Endothelial cell of umbilical vein (primary cell): Measurements from ENCODE around the gene MRPL16. TPM values are rescaled to one million over a fixed set of nuclear protein-coding genes. Genes with fewer than 3 reads are reported as not detected.

Experiments used
- BruUV-seq: library from RNA; stranded (reverse); fragments of 400-500 nt; replicated peaks from 2 replicates; lab custom pipeline; 2021; lab: Mats Ljungman, UMichigan
- CTCF ChIA-PET: fragments of 300-600, 350-600 bp; sonication (Branson Sonifier 250); formaldehyde crosslinking; loops from one replicate; lab custom pipeline; 2021; ENCODE audit warnings: antibody characterized with exemption, inconsistent platforms; lab: Charles Lee
- POLR2A ChIA-PET: fragments of 300-600, 350-600 bp; sonication (Branson Sonifier 250); formaldehyde crosslinking; loops from one replicate; lab custom pipeline; 2021; ENCODE audit warnings: antibody characterized with exemption, inconsistent platforms; lab: Charles Lee
- DNase-seq: peaks from one replicate; pipeline ENCODE4 v3.0.0-alpha.2; 2011; ENCODE audit warnings: low read depth, low spot score
- FAIRE-seq: peaks from 2 replicates; lab custom pipeline; 2011; peaks lifted over from hg19 to GRCh38; lab: Jason Lieb, UNC
- H2AFZ ChIP-seq: 2 replicates; pipeline ENCODE4 v1.6.0; 2012; ENCODE audit warnings: low read depth, low read length, control low read depth, inconsistent platforms
- H3K27ac ChIP-seq: 2 replicates; pipeline ENCODE4 v1.5.1; 2011; ENCODE audit warnings: low read depth, mild to moderate bottlenecking, control low read depth, low read length, moderate library complexity; ENCODE audit not compliant: insufficient read depth
- H3K27me3 ChIP-seq, 2 experiments: 2 replicates each; pipeline versions ENCODE4 v1.6.0 to v1.6.1; 2011; ENCODE audit warnings: low read length in 2 of 2, mixed read lengths in 1 of 2; ENCODE audit not compliant: control insufficient read depth in 2 of 2, insufficient read depth in 2 of 2
- H3K36me3 ChIP-seq, 2 experiments: 2 replicates in 1 of 2; 3 replicates in 1 of 2; pipeline ENCODE4 v1.5.1; 2011; ENCODE audit warnings: low read length in 2 of 2, mild to moderate bottlenecking in 1 of 2, moderate library complexity in 1 of 2; ENCODE audit not compliant: control insufficient read depth in 2 of 2, insufficient read depth in 2 of 2; ENCODE audit errors: extremely low read depth in 1 of 2
- H3K4me1 ChIP-seq: 3 replicates; pipeline ENCODE4 v1.5.1; 2011; ENCODE audit warnings: mild to moderate bottlenecking, low read length; ENCODE audit not compliant: control insufficient read depth, insufficient read depth; ENCODE audit errors: extremely low read depth
- H3K4me2 ChIP-seq: 2 replicates; pipeline ENCODE4 v1.6.1; 2011; ENCODE audit warnings: low read length, control low read depth, mixed read lengths; ENCODE audit not compliant: insufficient read depth
- H3K4me3 ChIP-seq, 3 experiments: fragments of 200-600 bp in 1 of 3; sonication (generic), shearing (Covaris generic) in 1 of 3; replicated peaks in 1 of 3; 2 replicates each; pipeline ENCODE4 v1.5.1; 2011 to 2016; ENCODE audit warnings: control low read depth in 3 of 3, low read length in 3 of 3, mild to moderate bottlenecking in 2 of 3, inconsistent platforms in 1 of 3, low read depth in 1 of 3, moderate library complexity in 1 of 3; ENCODE audit not compliant: insufficient read depth in 1 of 3
- H3K79me2 ChIP-seq: 2 replicates; pipeline ENCODE4 v1.6.0; 2012; ENCODE audit warnings: low read length, inconsistent platforms; ENCODE audit not compliant: control insufficient read depth, insufficient read depth
- H3K9ac ChIP-seq: replicated peaks from 2 replicates; pipeline ENCODE3; 2011; ENCODE audit warnings: low read length, control low read depth; ENCODE audit not compliant: insufficient read depth; ENCODE audit errors: extremely low read depth
- H3K9me1 ChIP-seq: replicated peaks from 3 replicates; pipeline ENCODE4 v1.6.0; 2011; ENCODE audit warnings: mild to moderate bottlenecking, low read length; ENCODE audit not compliant: control insufficient read depth, insufficient read depth; ENCODE audit errors: extremely low read depth
- H3K9me3 ChIP-seq: replicated peaks from 2 replicates; pipeline ENCODE4 v1.5.1; 2012; ENCODE audit warnings: low read length, inconsistent platforms; ENCODE audit not compliant: control insufficient read depth, insufficient read depth
- H4K20me1 ChIP-seq: replicated peaks from 2 replicates; pipeline ENCODE3; 2011; ENCODE audit warnings: mild to moderate bottlenecking, low read length; ENCODE audit not compliant: control insufficient read depth, insufficient read depth; ENCODE audit errors: extremely low read depth
- EZH2 ChIP-seq: IDR thresholded peaks from 2 replicates; pipeline ENCODE4 v1.6.1; 2012; ENCODE audit warnings: borderline replicate concordance, low read depth, mild to moderate bottlenecking, moderate library complexity, low read length, inconsistent platforms; ENCODE audit not compliant: severe bottlenecking
- GATA2 ChIP-seq: IDR thresholded peaks from 2 replicates; pipeline ENCODE4 v1.7.0; 2011; ENCODE audit warnings: low read depth, mild to moderate bottlenecking, moderate library complexity, mixed read lengths, low read length; ENCODE audit not compliant: insufficient read length, insufficient read depth
- JUN ChIP-seq: IDR thresholded peaks from 2 replicates; pipeline ENCODE4 v1.6.1; 2011; ENCODE audit warnings: borderline replicate concordance, low read depth; ENCODE audit not compliant: insufficient read length, insufficient read depth
- MYC ChIP-seq: IDR thresholded peaks from one replicate; pipeline ENCODE4 v1.6.1; 2011; ENCODE audit warnings: mild to moderate bottlenecking, low read depth, low read length
- POLR2AphosphoS5 ChIP-seq: IDR thresholded peaks from 2 replicates; pipeline ENCODE4 v1.6.1; 2012; ENCODE audit warnings: low read depth, mild to moderate bottlenecking, control low read depth, low read length, moderate library complexity; ENCODE audit not compliant: insufficient read depth
- dilution Hi-C: fragments of 300-500 bp; cut with MboI; formaldehyde crosslinking; loops from one replicate; pipeline ENCODE4 v1.15.0; 2019; ENCODE audit warnings: low sequenced_read_pairs; ENCODE audit not compliant: extremely low pct_ligation_motif_present
- intact Hi-C: fragments of 100-400 bp; cut with micrococcal nuclease; formaldehyde crosslinking; loops from one replicate; pipeline ENCODE4 v1.10.0; 2022
- polyA plus RNA-seq, 4 experiments: library from polyadenylated mRNA; depleted of rRNA in 3 of 4; stranded (reverse) in 3 of 4; unstranded in 1 of 4; fragments of >200 nt; gene quantifications; 2 replicates each; pipeline versions ENCODE4 v1.2.1 to v1.2.3, GENCODE V29; 2011 to 2012; ENCODE audit warnings: missing spikeins in 1 of 4
- total RNA-seq: library from RNA; stranded (reverse); gene quantifications from 2 replicates; pipeline ENCODE4 v1.2.3, GENCODE V29; 2021
- TF ChIP-seq, protein P1 (sequence below), 2 donors: IDR thresholded peaks; 1 replicate in 1 of 2; 2 replicates in 1 of 2; pipeline ENCODE4 v1.5.1; 2011; ENCODE audit warnings: low read length in 2 of 2, mild to moderate bottlenecking in 2 of 2, moderate library complexity in 2 of 2, control low read depth in 1 of 2, inconsistent platforms in 1 of 2, low read depth in 1 of 2; ENCODE audit not compliant: insufficient read depth in 1 of 2; ENCODE audit errors: extremely low read depth in 1 of 2

The MRPL16 gene
- total and polyA plus RNA-seq, 2 donors (not counting 3 experiments of a cell fraction or from before 2014, with no cell fraction given) = 63.9 to 84.0 TPM

DNA sequence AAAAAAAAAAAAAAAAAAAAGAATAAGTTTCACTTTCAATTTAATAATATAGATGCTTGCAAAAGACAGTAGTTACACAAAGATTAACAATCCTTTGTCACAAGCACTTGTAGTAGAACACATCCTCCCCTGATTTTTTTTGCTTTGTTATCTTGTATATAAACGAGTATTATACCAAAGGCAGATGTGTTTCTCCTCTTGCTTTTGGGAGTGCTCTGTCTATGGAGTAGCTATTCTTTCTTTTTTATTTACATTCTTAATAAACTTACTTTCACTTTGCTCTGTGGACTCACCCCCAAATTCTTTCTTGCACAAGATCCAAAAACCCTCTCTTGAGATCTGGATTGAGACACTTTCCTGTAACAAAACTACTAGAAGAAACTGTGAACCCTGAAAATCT lies 3.4 kb upstream of the MRPL16 start:
- DNase-seq (no peak), FAIRE-seq (no peak)
- H3K9ac ChIP-seq = no peak overlapping the region
- no TSS peak for BruUV-seq
- H3K36me3 ChIP-seq = no peaks in the 10 kb centered on the region
- no peak overlapping the region for H3K27ac ChIP-seq
- no peaks in the 10 kb centered on the region for H3K9me3 ChIP-seq
- H4K20me1 ChIP-seq = no peaks in the 10 kb centered on the region
- intact Hi-C loops = no loop called here
- H3K79me2 ChIP-seq = peaks cover 8% of the 10 kb centered on the region
- dilution Hi-C loops = no loop called here
- ChIA-PET POLR2A (no interaction called here), CTCF (interaction anchor here (3.3 kb wide), 1 partner anchor 105 kb away, joined by 11 read pairs; no protein-coding TSS in a partner anchor)
- H3K4me1 ChIP-seq = peaks cover 6% of the 10 kb centered on the region
- TF ChIP-seq EZH2 = no peak
- TF ChIP-seq, protein P1, sequence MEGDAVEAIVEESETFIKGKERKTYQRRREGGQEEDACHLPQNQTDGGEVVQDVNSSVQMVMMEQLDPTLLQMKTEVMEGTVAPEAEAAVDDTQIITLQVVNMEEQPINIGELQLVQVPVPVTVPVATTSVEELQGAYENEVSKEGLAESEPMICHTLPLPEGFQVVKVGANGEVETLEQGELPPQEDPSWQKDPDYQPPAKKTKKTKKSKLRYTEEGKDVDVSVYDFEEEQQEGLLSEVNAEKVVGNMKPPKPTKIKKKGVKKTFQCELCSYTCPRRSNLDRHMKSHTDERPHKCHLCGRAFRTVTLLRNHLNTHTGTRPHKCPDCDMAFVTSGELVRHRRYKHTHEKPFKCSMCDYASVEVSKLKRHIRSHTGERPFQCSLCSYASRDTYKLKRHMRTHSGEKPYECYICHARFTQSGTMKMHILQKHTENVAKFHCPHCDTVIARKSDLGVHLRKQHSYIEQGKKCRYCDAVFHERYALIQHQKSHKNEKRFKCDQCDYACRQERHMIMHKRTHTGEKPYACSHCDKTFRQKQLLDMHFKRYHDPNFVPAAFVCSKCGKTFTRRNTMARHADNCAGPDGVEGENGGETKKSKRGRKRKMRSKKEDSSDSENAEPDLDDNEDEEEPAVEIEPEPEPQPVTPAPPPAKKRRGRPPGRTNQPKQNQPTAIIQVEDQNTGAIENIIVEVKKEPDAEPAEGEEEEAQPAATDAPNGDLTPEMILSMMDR (IDR thresholded peaks at IDR 0.05; ENCODE audit: extremely low read depth in 1 of 2, insufficient read depth in 1 of 2, low read depth in 1 of 2, low read length in 2 of 2) = no peak
- no peak for TF ChIP-seq MYC
- no peak for TF ChIP-seq GATA2
- TF ChIP-seq JUN = no peak
- no peak for TF ChIP-seq POLR2AphosphoS5
- no peak overlapping the region for H3K4me3 ChIP-seq
- H3K4me2 ChIP-seq = no peak overlapping the region
- H3K9me1 ChIP-seq = no peaks in the 10 kb centered on the region
- no peaks in the 10 kb centered on the region for H3K27me3 ChIP-seq
- H2AFZ ChIP-seq = no peak overlapping the region

DNA sequence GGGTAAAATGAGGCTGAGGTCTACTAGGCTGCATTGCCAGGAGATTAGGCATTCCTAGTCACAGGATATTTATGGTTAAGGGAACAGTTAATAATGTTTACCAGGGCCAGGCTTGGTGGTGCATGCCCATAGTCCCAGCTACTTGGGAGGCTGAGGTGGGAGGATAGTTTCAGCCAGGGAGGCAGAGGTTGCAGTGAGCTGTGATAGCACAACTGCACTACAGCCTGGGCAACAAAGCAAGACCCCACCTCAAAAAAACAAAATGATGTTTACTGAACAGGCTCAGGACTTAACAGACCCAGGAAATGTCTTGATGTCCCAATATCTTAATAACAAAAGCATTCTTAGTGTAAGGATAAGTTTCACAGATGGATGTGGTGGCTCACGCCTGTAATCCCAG lies 2.8 kb upstream of the MRPL16 start:
- TF ChIP-seq GATA2 = no peak
- TF ChIP-seq MYC = no peak
- DNase-seq = no peak
- H3K4me1 ChIP-seq = peaks cover 6% of the 10 kb centered on the region
- H3K9ac ChIP-seq = no peak overlapping the region
- H3K79me2 ChIP-seq = peaks cover 8% of the 10 kb centered on the region
- no peaks in the 10 kb centered on the region for H4K20me1 ChIP-seq
- no peaks in the 10 kb centered on the region for H3K27me3 ChIP-seq
- FAIRE-seq = no peak
- dilution Hi-C loops (no loop called here), intact Hi-C loops (no loop called here)
- H3K27ac ChIP-seq = no peak overlapping the region
- no peak overlapping the region for H3K4me2 ChIP-seq
- BruUV-seq = no TSS peak
- no peaks in the 10 kb centered on the region for H3K9me3 ChIP-seq
- no peaks in the 10 kb centered on the region for H3K36me3 ChIP-seq
- no peak overlapping the region for H3K4me3 ChIP-seq
- CTCF ChIA-PET = interaction anchor here (3.3 kb wide), 1 partner anchor 106 kb away, joined by 11 read pairs; no protein-coding TSS in a partner anchor
- no peak overlapping the region for H2AFZ ChIP-seq
- no peaks in the 10 kb centered on the region for H3K9me1 ChIP-seq
- POLR2A ChIA-PET = no interaction called here
